Liver (tissue), 9 donors: Measurements from ENCODE around the gene NR5A1. TPM values are rescaled to one million over a fixed set of nuclear protein-coding genes. Genes with fewer than 3 reads are reported as not detected.

Source experiments
- DNase-seq: peaks from one replicate; pipeline ENCODE4 v3.0.0-alpha.2; 2017; ENCODE audit warnings: low spot score
- H3K27ac ChIP-seq, 2 donors: one replicate each; pipeline ENCODE4 v1.7.0; 2013; ENCODE audit warnings: inconsistent platforms in 2 of 2, low read length in 2 of 2, control low read depth in 1 of 2, low read depth in 1 of 2, mild to moderate bottlenecking in 1 of 2
- H3K27me3 ChIP-seq, 4 donors: one replicate each; pipeline versions ENCODE4 v1.6.1 to v1.7.0; 2013; ENCODE audit warnings: low read length in 3 of 4, inconsistent platforms in 1 of 4, mild to moderate bottlenecking in 1 of 4, moderate library complexity in 1 of 4; ENCODE audit not compliant: control insufficient read depth in 4 of 4, insufficient read depth in 4 of 4
- H3K36me3 ChIP-seq, 4 donors: one replicate each; pipeline versions ENCODE4 v1.6.1 to v1.7.0; 2013; ENCODE audit warnings: low read length in 3 of 4, mild to moderate bottlenecking in 3 of 4, low read depth in 1 of 4, moderate library complexity in 1 of 4; ENCODE audit not compliant: control insufficient read depth in 4 of 4, insufficient read depth in 3 of 4
- H3K4me1 ChIP-seq, 4 donors: one replicate each; pipeline versions ENCODE4 v1.6.1 to v1.7.0; 2013; ENCODE audit warnings: low read length in 3 of 4, mild to moderate bottlenecking in 3 of 4, moderate library complexity in 1 of 4; ENCODE audit not compliant: control insufficient read depth in 4 of 4, insufficient read depth in 4 of 4
- H3K4me3 ChIP-seq, 3 donors: one replicate each; pipeline versions ENCODE4 v1.6.1 to v1.7.0; 2013; ENCODE audit warnings: low read length in 3 of 3, control low read depth in 1 of 3, low read depth in 1 of 3, mild to moderate bottlenecking in 1 of 3
- H3K9ac ChIP-seq, 2 donors: one replicate each; pipeline ENCODE4 v1.7.0; 2013; ENCODE audit warnings: low read length in 2 of 2, mild to moderate bottlenecking in 2 of 2, moderate library complexity in 2 of 2, control low read depth in 1 of 2, low read depth in 1 of 2
- H3K9me3 ChIP-seq, 4 donors: one replicate each; pipeline versions ENCODE4 v1.6.1 to v1.7.0; 2013; ENCODE audit warnings: low read length in 3 of 4; ENCODE audit not compliant: control insufficient read depth in 4 of 4
- EGR1 ChIP-seq, 2 donors: IDR thresholded peaks; 2 replicates each; pipeline ENCODE4 v1.6.1; 2016 to 2018; ENCODE audit warnings: antibody characterized with exemption in 2 of 2, low read depth in 2 of 2
- FOXA1 ChIP-seq: IDR thresholded peaks from 2 replicates; pipeline ENCODE4 v1.6.1; 2016; ENCODE audit warnings: antibody characterized with exemption
- FOXA2 ChIP-seq: IDR thresholded peaks from 2 replicates; pipeline ENCODE4 v1.6.1; 2016; ENCODE audit warnings: antibody characterized with exemption
- GABPA ChIP-seq, 2 donors: IDR thresholded peaks in 1 of 2; conservative IDR thresholded peaks in 1 of 2; 2 replicates each; pipeline ENCODE4 v1.6.1; 2016; ENCODE audit warnings: antibody characterized with exemption in 2 of 2, mild to moderate bottlenecking in 1 of 2, moderate library complexity in 1 of 2
- HNF4A ChIP-seq, 2 donors: conservative IDR thresholded peaks; 2 replicates each; pipeline ENCODE4 v1.6.1; 2016; ENCODE audit warnings: antibody characterized with exemption in 2 of 2, mild to moderate bottlenecking in 2 of 2
- HNF4G ChIP-seq: IDR thresholded peaks from 2 replicates; pipeline ENCODE4 v1.6.1; 2016; ENCODE audit warnings: antibody characterized with exemption
- JUND ChIP-seq, 2 donors: IDR thresholded peaks; 2 replicates each; pipeline ENCODE4 v1.6.1; 2016; ENCODE audit warnings: antibody characterized with exemption in 2 of 2
- NR2F2 ChIP-seq: IDR thresholded peaks from 2 replicates; pipeline ENCODE4 v1.6.1; 2016; ENCODE audit warnings: antibody characterized with exemption
- RAD21 ChIP-seq, 2 donors: IDR thresholded peaks; 2 replicates each; pipeline ENCODE4 v1.6.1; 2016; ENCODE audit warnings: antibody characterized with exemption in 2 of 2, mild to moderate bottlenecking in 2 of 2
- RXRA ChIP-seq, 2 donors: IDR thresholded peaks; 2 replicates each; pipeline ENCODE4 v1.6.1; 2017 to 2018; ENCODE audit warnings: antibody characterized with exemption in 2 of 2, mild to moderate bottlenecking in 1 of 2
- SP1 ChIP-seq: IDR thresholded peaks from 2 replicates; pipeline ENCODE4 v1.6.1; 2018; ENCODE audit warnings: antibody characterized with exemption, mild to moderate bottlenecking
- TAF1 ChIP-seq: conservative IDR thresholded peaks from 2 replicates; pipeline ENCODE4 v1.6.1; 2016; ENCODE audit warnings: antibody characterized with exemption, mild to moderate bottlenecking
- YY1 ChIP-seq: IDR thresholded peaks from 2 replicates; pipeline ENCODE4 v1.6.1; 2016; ENCODE audit warnings: antibody characterized with exemption, mild to moderate bottlenecking
- WGBS: extraction: QIAGEN DNeasy Blood & Tissue Kit; methylation state at CpG from one replicate; pipeline ENCODE4 v1.1.7; 2013; 5-methylcytosine and 5-hydroxymethylcytosine counted together
- polyA plus RNA-seq, 2 donors: library from polyadenylated mRNA; stranded (reverse) in 1 of 2; unstranded in 1 of 2; fragments of 200-250 nt in 1 of 2; fragments of >200 nt in 1 of 2; fragmentation: Nextera tagmentation in 1 of 2; extraction: Ambion mirVana in 1 of 2; gene quantifications; one replicate each; pipeline versions ENCODE4 v1.2.1 to v1.2.3, GENCODE V29; 2013 to 2015
- total RNA-seq, 2 donors: library from RNA; depleted of rRNA; stranded (reverse); fragments of >200 nt; gene quantifications; one replicate each; pipeline ENCODE4 v1.2.3, GENCODE V29; 2014
- TF ChIP-seq, protein P1 (sequence below): IDR thresholded peaks from 2 replicates; pipeline ENCODE4 v1.6.1; 2016; ENCODE audit warnings: antibody characterized with exemption, mild to moderate bottlenecking
- TF ChIP-seq, protein P2 (sequence below): IDR thresholded peaks from 2 replicates; pipeline ENCODE4 v1.6.1; 2016; ENCODE audit warnings: antibody characterized with exemption
- TF ChIP-seq, protein P3 (sequence below): IDR thresholded peaks from 2 replicates; pipeline ENCODE4 v1.6.1; 2016; ENCODE audit warnings: antibody characterized with exemption
- TF ChIP-seq, protein P4 (sequence below): fragments of 150-350 bp; IDR thresholded peaks from 2 replicates; pipeline ENCODE4 v1.5.1; 2017; ENCODE audit warnings: improper control_type of control experiment, low read depth, low read length; ENCODE audit not compliant: missing input control
- donor health status: healthy.
- donor health status: healthy.
- donor health status: healthy.
- donor health status: healthy.
- donor health status: healthy.

NR5A1 gene
- total and polyA plus RNA-seq, 4 donors: not detected

DNA sequence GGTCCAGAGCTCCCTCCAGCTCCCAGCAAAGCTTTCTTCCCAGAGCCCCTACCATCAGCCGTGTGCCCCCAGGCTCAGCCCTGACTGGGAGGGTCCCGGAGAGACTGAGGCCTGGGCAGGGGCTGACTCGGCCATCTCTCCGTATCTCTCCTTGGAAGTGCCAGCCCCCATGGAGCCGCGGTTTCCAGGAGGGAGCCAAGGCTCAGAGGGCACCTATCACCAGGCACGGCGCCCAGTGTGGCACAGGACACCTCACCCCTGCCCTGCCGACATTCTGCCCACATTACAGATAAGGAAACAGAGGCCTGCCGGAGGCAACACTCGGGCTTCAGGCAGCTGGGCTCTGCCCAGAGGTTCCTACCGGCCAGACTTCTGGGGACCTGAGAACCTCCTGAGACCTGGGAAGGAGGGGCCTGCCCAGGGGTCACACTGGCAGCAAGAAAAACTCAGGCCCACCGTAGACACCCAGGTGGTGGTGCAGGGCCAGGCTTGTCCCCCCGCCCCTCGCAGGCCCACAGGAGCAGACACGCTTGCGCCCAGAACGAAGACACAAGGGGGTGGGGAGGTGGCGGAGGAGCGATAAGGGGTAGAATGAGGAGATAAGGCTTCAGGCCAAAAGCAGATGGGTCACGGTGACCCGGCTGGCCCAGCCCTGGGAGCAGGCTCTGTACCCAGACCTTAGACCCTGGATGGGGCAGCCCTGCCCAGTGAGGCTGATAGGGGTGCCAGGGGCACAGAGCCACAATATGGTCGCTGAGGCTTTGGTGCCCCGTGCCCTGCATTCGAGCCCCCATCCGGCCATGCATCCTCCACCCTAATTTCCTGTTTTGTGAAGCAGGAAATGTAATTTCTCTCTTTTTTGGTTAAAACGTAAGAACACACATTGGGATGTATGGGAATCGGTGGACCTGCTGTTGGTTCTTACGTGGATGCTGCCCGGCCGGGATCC, 11.8 kb downstream of the NR5A1 start:
- Histone ChIP-seq H3K9me3 (no peaks in the 10 kb centered on the region), H3K4me1 (peaks cover 0 to 8% (median 3%) of the 10 kb centered on the region in 4 donors), H3K27me3 (no peaks in the 10 kb centered on the region), H3K9ac (no peak overlapping the region), H3K27ac (no peak overlapping the region), H3K4me3 (no peak overlapping the region), H3K36me3 (no peaks in the 10 kb centered on the region)
- WGBS: 78% methylated on average over 31 of the region's 31 CpGs
- DNase-seq: no peak
- TF ChIP-seq, protein P1, sequence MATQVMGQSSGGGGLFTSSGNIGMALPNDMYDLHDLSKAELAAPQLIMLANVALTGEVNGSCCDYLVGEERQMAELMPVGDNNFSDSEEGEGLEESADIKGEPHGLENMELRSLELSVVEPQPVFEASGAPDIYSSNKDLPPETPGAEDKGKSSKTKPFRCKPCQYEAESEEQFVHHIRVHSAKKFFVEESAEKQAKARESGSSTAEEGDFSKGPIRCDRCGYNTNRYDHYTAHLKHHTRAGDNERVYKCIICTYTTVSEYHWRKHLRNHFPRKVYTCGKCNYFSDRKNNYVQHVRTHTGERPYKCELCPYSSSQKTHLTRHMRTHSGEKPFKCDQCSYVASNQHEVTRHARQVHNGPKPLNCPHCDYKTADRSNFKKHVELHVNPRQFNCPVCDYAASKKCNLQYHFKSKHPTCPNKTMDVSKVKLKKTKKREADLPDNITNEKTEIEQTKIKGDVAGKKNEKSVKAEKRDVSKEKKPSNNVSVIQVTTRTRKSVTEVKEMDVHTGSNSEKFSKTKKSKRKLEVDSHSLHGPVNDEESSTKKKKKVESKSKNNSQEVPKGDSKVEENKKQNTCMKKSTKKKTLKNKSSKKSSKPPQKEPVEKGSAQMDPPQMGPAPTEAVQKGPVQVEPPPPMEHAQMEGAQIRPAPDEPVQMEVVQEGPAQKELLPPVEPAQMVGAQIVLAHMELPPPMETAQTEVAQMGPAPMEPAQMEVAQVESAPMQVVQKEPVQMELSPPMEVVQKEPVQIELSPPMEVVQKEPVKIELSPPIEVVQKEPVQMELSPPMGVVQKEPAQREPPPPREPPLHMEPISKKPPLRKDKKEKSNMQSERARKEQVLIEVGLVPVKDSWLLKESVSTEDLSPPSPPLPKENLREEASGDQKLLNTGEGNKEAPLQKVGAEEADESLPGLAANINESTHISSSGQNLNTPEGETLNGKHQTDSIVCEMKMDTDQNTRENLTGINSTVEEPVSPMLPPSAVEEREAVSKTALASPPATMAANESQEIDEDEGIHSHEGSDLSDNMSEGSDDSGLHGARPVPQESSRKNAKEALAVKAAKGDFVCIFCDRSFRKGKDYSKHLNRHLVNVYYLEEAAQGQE: no peak
- TF ChIP-seq RXRA (IDR thresholded peaks at IDR 0.05) (no peak), GABPA (IDR thresholded peaks at IDR 0.05 in 1 of 2, conservative IDR thresholded peaks at IDR 0.05 in 1 of 2) (no peak), HNF4A (conservative IDR thresholded peaks at IDR 0.05) (no peak), FOXA2 (no peak), JUND (IDR thresholded peaks at IDR 0.05) (no peak), SP1 (no peak), EGR1 (IDR thresholded peaks at IDR 0.05; ENCODE audit: low read depth in 2 of 2) (no peak), FOXA1 (no peak), RAD21 (IDR thresholded peaks at IDR 0.05) (no peak), NR2F2 (no peak), TAF1 (no peak), YY1 (no peak), HNF4G (no peak)
- TF ChIP-seq, protein P2, sequence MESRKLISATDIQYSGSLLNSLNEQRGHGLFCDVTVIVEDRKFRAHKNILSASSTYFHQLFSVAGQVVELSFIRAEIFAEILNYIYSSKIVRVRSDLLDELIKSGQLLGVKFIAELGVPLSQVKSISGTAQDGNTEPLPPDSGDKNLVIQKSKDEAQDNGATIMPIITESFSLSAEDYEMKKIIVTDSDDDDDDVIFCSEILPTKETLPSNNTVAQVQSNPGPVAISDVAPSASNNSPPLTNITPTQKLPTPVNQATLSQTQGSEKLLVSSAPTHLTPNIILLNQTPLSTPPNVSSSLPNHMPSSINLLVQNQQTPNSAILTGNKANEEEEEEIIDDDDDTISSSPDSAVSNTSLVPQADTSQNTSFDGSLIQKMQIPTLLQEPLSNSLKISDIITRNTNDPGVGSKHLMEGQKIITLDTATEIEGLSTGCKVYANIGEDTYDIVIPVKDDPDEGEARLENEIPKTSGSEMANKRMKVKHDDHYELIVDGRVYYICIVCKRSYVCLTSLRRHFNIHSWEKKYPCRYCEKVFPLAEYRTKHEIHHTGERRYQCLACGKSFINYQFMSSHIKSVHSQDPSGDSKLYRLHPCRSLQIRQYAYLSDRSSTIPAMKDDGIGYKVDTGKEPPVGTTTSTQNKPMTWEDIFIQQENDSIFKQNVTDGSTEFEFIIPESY: no peak
- TF ChIP-seq, protein P3, sequence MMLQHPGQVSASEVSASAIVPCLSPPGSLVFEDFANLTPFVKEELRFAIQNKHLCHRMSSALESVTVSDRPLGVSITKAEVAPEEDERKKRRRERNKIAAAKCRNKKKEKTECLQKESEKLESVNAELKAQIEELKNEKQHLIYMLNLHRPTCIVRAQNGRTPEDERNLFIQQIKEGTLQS: no peak
- TF ChIP-seq, protein P4, sequence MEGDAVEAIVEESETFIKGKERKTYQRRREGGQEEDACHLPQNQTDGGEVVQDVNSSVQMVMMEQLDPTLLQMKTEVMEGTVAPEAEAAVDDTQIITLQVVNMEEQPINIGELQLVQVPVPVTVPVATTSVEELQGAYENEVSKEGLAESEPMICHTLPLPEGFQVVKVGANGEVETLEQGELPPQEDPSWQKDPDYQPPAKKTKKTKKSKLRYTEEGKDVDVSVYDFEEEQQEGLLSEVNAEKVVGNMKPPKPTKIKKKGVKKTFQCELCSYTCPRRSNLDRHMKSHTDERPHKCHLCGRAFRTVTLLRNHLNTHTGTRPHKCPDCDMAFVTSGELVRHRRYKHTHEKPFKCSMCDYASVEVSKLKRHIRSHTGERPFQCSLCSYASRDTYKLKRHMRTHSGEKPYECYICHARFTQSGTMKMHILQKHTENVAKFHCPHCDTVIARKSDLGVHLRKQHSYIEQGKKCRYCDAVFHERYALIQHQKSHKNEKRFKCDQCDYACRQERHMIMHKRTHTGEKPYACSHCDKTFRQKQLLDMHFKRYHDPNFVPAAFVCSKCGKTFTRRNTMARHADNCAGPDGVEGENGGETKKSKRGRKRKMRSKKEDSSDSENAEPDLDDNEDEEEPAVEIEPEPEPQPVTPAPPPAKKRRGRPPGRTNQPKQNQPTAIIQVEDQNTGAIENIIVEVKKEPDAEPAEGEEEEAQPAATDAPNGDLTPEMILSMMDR: no peak
